Hair follicular keratinocyte (primary cell): ENCODE data around the gene TCF3. TPM values are rescaled to one million over a fixed set of nuclear protein-coding genes. Genes with fewer than 3 reads are reported as not detected.

Source experiments
- total RNA-seq: library from RNA; depleted of rRNA; stranded (reverse); fragments of >200 nt; gene quantifications from 2 replicates; pipeline ENCODE4 v1.2.3, GENCODE V29; 2015

The TCF3 gene
- 112 and 147 TPM in 2 replicates for total RNA-seq

DNA sequence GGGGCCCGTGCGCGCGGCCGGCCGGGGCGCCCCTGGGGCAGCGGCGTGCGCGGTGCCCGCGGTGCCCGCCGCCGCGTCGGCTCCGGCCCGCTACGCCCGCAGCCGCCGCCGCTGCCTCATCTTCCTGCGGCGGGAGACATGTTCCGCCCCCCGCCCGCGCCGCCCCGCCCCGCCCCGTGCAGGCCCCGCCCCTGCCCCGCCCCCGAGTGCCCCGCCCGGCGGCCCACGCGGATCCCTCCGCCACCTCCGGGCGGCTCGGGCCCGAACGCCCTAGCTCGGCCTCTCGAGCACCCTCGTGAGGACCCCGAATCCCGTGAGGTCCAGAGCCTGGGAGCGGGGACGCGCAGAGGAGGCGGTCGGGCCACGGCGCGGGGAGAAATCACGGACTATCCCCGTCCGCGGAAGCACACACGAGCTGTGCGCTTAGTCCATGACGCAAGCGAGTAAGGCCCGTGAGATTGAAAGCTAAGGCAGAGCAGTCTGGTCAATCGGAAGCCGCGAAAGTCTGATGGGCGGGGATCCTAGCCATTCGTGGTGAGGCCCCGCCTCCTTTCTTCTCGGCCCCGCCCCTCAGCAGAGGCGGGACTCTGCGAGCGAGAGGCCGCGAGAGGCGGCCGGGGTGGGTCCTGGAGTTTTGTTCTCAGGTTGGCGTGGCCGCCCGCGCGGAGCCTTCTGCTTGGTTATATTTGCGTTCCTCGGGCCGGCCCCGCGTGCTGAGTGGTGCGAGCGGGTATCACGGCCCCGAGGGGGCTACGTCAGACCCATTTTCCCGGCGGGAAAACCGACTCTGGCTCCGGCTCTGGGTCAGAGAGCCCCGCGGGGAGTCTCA is at the start of gene TCF3:
TSS of gene TCF3 (minus strand) at position 145 of the 829 bp plus-strand sequence. CDS start 2,367 bp downstream, outside the sequence.

DNA sequence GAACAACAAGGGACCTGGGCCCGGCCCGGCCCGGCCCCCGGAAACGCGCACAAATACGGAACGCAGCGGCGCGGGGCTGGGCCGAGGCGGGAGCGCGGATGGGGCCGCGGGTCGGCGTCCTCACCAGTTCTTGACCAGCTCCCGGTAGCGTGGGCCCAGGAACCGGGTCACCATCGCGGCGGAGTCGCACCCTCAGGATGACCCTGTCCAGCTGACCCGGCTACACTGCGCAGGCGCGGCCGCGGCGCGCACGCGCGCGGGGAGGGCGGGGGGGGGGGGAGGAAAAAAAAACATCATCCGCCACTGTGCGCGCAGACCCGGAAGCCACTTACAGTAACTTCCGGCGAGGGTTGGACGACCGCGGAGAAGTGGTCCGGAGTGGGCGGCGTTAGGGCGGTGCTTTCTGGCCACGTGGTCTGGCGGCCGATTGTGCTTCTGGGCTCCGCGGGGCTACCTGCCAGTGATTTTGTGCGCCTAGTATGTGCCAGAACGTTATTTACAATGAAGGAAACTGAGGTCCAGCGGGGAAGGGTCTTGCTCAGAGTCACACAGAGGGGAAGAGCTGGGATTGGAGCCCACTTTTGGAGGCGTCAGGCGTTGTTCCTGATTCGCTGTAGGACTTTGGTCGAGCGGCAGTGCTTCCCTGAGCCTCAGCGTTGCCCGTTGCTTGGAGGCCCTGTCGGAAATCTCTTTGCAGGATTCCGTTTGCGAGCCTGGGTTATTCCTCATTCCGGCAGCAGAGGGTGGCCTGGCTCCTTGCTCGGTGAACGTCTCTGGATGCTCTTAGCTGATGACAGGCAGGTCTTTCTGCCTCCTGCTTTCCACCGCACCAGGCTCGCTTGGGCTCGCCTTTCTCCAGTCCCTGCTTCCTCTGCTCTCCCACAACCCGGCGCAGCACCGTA is 46.9 kb downstream of the TCF3 start, which contains the start of gene UQCR11:
TSS of gene UQCR11 (minus strand) at position 227 of the 902 bp plus-strand sequence. CDS start at position 174, 53 bp downstream.

DNA sequence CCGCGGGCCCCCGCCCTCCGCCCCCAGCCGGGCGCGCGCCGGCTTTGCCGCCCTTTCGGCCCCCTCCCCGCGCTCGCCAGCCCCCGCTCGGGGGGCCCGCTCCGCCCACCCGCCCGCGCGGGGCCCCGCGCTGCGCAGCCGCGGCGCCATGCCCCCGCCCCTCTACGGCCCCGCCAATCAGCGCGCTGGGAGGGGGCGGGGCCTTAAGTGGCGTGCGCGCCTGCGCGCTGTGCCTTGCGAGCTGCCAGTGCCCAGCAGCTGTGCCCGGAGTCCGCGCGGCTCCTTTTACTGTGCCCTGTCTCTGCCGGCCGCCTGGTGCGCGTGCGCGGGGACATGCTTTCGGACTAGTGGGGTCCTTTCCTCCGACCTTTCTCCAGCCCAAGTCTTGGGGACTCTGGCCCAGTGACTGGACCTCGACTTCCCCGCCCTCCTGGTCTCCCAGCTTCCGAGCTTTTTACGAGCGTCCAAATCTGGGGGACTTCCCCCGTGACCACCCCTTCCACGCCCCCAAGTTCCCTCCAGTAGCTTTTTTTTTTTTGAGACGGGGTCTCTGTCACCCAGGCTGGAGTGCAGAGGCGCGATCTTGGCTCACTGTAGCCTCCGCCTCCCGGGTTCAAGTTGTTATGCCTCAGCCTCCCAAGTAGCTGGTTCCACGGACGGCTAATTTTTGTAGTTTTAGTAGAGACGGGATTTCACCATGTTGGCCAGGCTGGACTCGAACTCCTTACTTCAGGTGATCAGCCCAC is 59.5 kb downstream of the TCF3 start, which contains the start of gene MBD3:
TSS of gene MBD3 (minus strand) at position 111 of the 746 bp plus-strand sequence. CDS start 234 bp downstream, outside the sequence.

DNA sequence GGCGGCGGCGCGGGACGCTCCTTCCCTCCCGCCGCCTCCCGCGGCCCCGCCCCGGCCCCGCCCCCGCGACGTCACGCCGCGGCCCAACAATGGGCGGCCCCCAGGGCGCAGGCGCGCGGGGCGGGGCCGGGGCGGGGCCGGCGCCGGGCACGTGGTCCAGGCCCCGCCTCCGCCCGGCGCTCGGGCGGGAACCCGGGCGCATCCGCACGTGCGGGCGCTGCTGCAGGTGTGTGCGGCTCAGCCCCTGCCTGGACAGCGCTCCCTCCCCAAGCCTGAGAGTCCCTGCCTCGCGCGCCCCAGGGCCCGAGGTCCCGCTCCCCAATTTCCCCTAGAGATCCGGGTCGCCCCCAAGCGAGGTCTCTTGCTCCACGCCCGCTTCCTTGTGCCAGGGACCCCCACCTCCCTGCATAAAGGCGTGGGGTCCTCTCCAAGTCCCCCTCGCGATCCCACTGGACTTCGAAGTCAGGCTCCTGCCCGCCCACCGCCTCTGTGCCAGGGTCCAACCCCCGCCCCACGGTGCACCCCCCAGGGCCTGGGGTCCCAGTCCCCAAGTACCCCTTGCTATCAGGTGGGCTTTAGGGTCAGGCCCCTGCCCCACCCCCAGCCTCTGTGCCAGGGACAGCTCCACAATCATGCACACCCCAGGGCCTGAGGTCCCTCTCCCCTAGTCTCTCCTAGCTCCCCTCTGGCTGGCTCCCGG is 83.9 kb downstream of the TCF3 start, which contains the start of gene MEX3D:
TSS of gene MEX3D (minus strand) at position 6 of the 700 bp plus-strand sequence. CDS start 267 bp downstream, outside the sequence.

Other genes with a start within 250 kb of the TCF3 start
- 84.1 and 126 TPM in 2 replicates for gene DAZAP1, start 245.0 kb downstream of the TCF3 start, total RNA-seq
- gene RPS15, start 214.2 kb downstream of the TCF3 start, total RNA-seq = 1,980 and 2,817 TPM in 2 replicates
- gene APC2, start 202.5 kb downstream of the TCF3 start, total RNA-seq = under 0.01 and 0.08 TPM in 2 replicates
- gene C19orf25, start 173.4 kb downstream of the TCF3 start, total RNA-seq = 37.1 and 39.1 TPM in 2 replicates
- gene PCSK4, start 162.3 kb downstream of the TCF3 start, total RNA-seq = 1.0 and 1.1 TPM in 2 replicates
- 2.0 and 2.7 TPM in 2 replicates for gene REEP6, start 161.4 kb downstream of the TCF3 start, total RNA-seq
- gene ADAMTSL5, start 139.6 kb downstream of the TCF3 start, total RNA-seq = 2.7 and 11.0 TPM in 2 replicates
- gene PLK5, start 128.5 kb downstream of the TCF3 start, total RNA-seq = not detected in 2 replicates
- gene MEX3D, start 84.3 kb downstream of the TCF3 start, total RNA-seq = 33.0 and 33.5 TPM in 2 replicates
- gene MBD3, start 59.8 kb downstream of the TCF3 start, total RNA-seq = 97.8 and 110 TPM in 2 replicates
- gene UQCR11, start 47.2 kb downstream of the TCF3 start, total RNA-seq = 92.8 and 109 TPM in 2 replicates
- gene ONECUT3, start 100.9 kb upstream of the TCF3 start, total RNA-seq = not detected in 2 replicates
- gene ATP8B3, start 159.7 kb upstream of the TCF3 start, total RNA-seq = 0.49 and 1.6 TPM in 2 replicates
- 11.6 and 12.2 TPM in 2 replicates for gene REXO1, start 195.9 kb upstream of the TCF3 start, total RNA-seq
- 19.4 and 22.3 TPM in 2 replicates for gene KLF16, start 211.0 kb upstream of the TCF3 start, total RNA-seq
- gene ABHD17A, start 232.9 kb upstream of the TCF3 start, total RNA-seq = 131 and 133 TPM in 2 replicates